Nephron (organoid): ENCODE data around the gene CREB5.

Experiments used
- H3K27ac Mint-ChIP-seq, 3 experiments: 2 replicates each; pipeline ENCODE4 v1.8.0; 2020; ENCODE audit warnings: mixed read lengths in 3 of 3, mild to moderate bottlenecking in 2 of 3, moderate library complexity in 1 of 3
- H3K27me3 Mint-ChIP-seq: 2 replicates; pipeline ENCODE4 v1.8.0; 2021; ENCODE audit warnings: low read depth, mild to moderate bottlenecking, moderate library complexity, mixed read lengths
- H3K36me3 Mint-ChIP-seq: 2 replicates; pipeline ENCODE4 v1.8.0; 2020; ENCODE audit warnings: low read depth, mixed read lengths
- H3K4me1 Mint-ChIP-seq: 2 replicates; pipeline ENCODE4 v1.8.0; 2020; ENCODE audit warnings: mixed read lengths
- H3K4me3 Mint-ChIP-seq, 3 experiments: 2 replicates each; pipeline ENCODE4 v1.8.0; 2020; ENCODE audit warnings: mild to moderate bottlenecking in 3 of 3, mixed read lengths in 3 of 3, moderate library complexity in 2 of 3
- H3K9me3 Mint-ChIP-seq: 2 replicates; pipeline ENCODE4 v1.8.0; 2020; ENCODE audit warnings: mixed read lengths
- CTCF ChIP-seq, 3 experiments: fragments of 200-600 bp; sonication (generic); IDR thresholded peaks; one replicate each; pipeline ENCODE4 v1.5.0; 2021; ENCODE audit warnings: antibody characterized with exemption in 3 of 3; ENCODE audit not compliant: unreplicated experiment in 3 of 3

The CREB5 gene

GRCh38 chr7:28747854-28748253 lies 335.5 kb downstream of the CREB5 start:
- Mint-ChIP-seq H3K4me3 (no peak overlapping the region), H3K4me1 (peaks cover 54% of the 10 kb centered on the region), H3K36me3 (no peaks in the 10 kb centered on the region), H3K27me3 (peaks cover 12% of the 10 kb centered on the region), H3K27ac (peak overlapping the region in 2 of 3 experiments; percentile 65 to 69), H3K9me3 (no peaks in the 10 kb centered on the region)
- TF ChIP-seq CTCF (IDR thresholded peaks at IDR 0.05; ENCODE audit: unreplicated experiment in 3 of 3) = no peak

GRCh38 chr7:28748346-28748745 lies 336.0 kb downstream of the CREB5 start:
- Mint-ChIP-seq H3K4me3 (no peak overlapping the region), H3K4me1 (peaks cover 54% of the 10 kb centered on the region)
- TF ChIP-seq CTCF (IDR thresholded peaks at IDR 0.05; ENCODE audit: unreplicated experiment in 3 of 3) = no peak

GRCh38 chr7:28748933-28749584 lies 336.7 kb downstream of the CREB5 start:
- H3K9me3 Mint-ChIP-seq = no peaks in the 10 kb centered on the region
- H3K36me3 Mint-ChIP-seq = no peaks in the 10 kb centered on the region
- H3K4me1 Mint-ChIP-seq = peaks cover 57% of the 10 kb centered on the region
- H3K27me3 Mint-ChIP-seq = peaks cover 12% of the 10 kb centered on the region
- peak overlapping the region; percentile 65 to 72 (median 69) for H3K27ac Mint-ChIP-seq
- H3K4me3 Mint-ChIP-seq = no peak overlapping the region
- TF ChIP-seq CTCF (IDR thresholded peaks at IDR 0.05; ENCODE audit: unreplicated experiment in 3 of 3) = no peak

More at GRCh38 chr7:28748346-28748745, 336.0 kb downstream of the CREB5 start:
- Mint-ChIP-seq H3K9me3 (no peaks in the 10 kb centered on the region), H3K27me3 (peaks cover 12% of the 10 kb centered on the region), H3K36me3 (no peaks in the 10 kb centered on the region), H3K27ac (peak overlapping the region; percentile 37 to 69 (median 65))

- Mint-ChIP-seq H3K4me1 (peaks cover 59% of the 10 kb centered on the region), H3K36me3 (no peaks in the 10 kb centered on the region), H3K4me3 (no peak overlapping the region), H3K9me3 (no peaks in the 10 kb centered on the region), H3K27ac (peak overlapping the region in 2 of 3 experiments; percentile 65 to 69), H3K27me3 (peaks cover 12% of the 10 kb centered on the region)
- no peak for TF ChIP-seq CTCF (IDR thresholded peaks at IDR 0.05; ENCODE audit: unreplicated experiment in 3 of 3)
Measured at GRCh38 chr7:28749638-28750037, 337.3 kb downstream of the CREB5 start.

GRCh38 chr7:28750981-28751380 lies 338.7 kb downstream of the CREB5 start:
- no peak overlapping the region for H3K27ac Mint-ChIP-seq
- H3K4me3 Mint-ChIP-seq = no peak overlapping the region
- peaks cover 47% of the 10 kb centered on the region for H3K4me1 Mint-ChIP-seq
- peaks cover 6% of the 10 kb centered on the region for H3K27me3 Mint-ChIP-seq
- H3K9me3 Mint-ChIP-seq = no peaks in the 10 kb centered on the region
- no peaks in the 10 kb centered on the region for H3K36me3 Mint-ChIP-seq
- no peak for TF ChIP-seq CTCF (IDR thresholded peaks at IDR 0.05; ENCODE audit: unreplicated experiment in 3 of 3)

- peaks cover 23% of the 10 kb centered on the region for H3K4me1 Mint-ChIP-seq
- peak overlapping the region in 1 of 3 experiments; percentile 27 for H3K27ac Mint-ChIP-seq
- H3K27me3 Mint-ChIP-seq = no peaks in the 10 kb centered on the region
- H3K36me3 Mint-ChIP-seq = no peaks in the 10 kb centered on the region
- TF ChIP-seq CTCF (IDR thresholded peaks at IDR 0.05; ENCODE audit: unreplicated experiment in 3 of 3) = no peak
- H3K9me3 Mint-ChIP-seq = no peaks in the 10 kb centered on the region
- H3K4me3 Mint-ChIP-seq = no peak overlapping the region
Measured at GRCh38 chr7:28753613-28754012, 341.3 kb downstream of the CREB5 start.
